A172 (cell line): ENCODE data around the gene GPBP1L1. TPM values are rescaled to one million over a fixed set of nuclear protein-coding genes. Genes with fewer than 3 reads are reported as not detected.
"Not testable (repeated sequence)": the region's sequence is repeated elsewhere in the genome, so short reads cannot be mapped to it uniquely, and the experiment has no call there.

Source experiments
- DNase-seq: peaks from one replicate; pipeline ENCODE4 v3.0.0-alpha.2; 2015; ENCODE audit warnings: low spot score
- total RNA-seq: library from RNA; depleted of rRNA; stranded (reverse); fragments of >200 nt; shearing (Covaris generic); gene quantifications from 2 replicates; pipeline ENCODE4 v1.2.3, GENCODE V29; 2014

The GPBP1L1 gene
- total RNA-seq, 1 experiment from 2014 or later: 64.5 TPM

GRCh38 chr1:45682942-45683341 lies 3.4 kb downstream of the GPBP1L1 start:
- no peak for DNase-seq

- DNase-seq: no peak
These were observed 7.2 kb downstream of the GPBP1L1 start for GRCh38 chr1:45679123-45679522.

GRCh38 chr1:45678489-45678888 lies 7.8 kb downstream of the GPBP1L1 start:
- DNase-seq: no peak

- no peak for DNase-seq
These were observed 8.5 kb downstream of the GPBP1L1 start for GRCh38 chr1:45677751-45678245.

GRCh38 chr1:45676553-45676952 lies 9.8 kb downstream of the GPBP1L1 start:
- DNase-seq: not testable (repeated sequence)

GRCh38 chr1:45674478-45674877 lies 11.9 kb downstream of the GPBP1L1 start:
- DNase-seq: no peak

- no peak for DNase-seq
These were observed 12.4 kb downstream of the GPBP1L1 start for GRCh38 chr1:45673956-45674355.

GRCh38 chr1:45669859-45670655 lies 16.3 kb downstream of the GPBP1L1 start:
- DNase-seq: no peak

- no peak for DNase-seq
These were observed 17.0 kb downstream of the GPBP1L1 start for GRCh38 chr1:45669379-45669778.

- DNase-seq: no peak
These were observed 17.8 kb downstream of the GPBP1L1 start for GRCh38 chr1:45668526-45668925.

GRCh38 chr1:45667321-45668111 lies 18.8 kb downstream of the GPBP1L1 start:
- no peak for DNase-seq

- no peak for DNase-seq
These were observed 19.5 kb downstream of the GPBP1L1 start for GRCh38 chr1:45666836-45667235.

GRCh38 chr1:45660336-45660735 lies 26.0 kb downstream of the GPBP1L1 start:
- no peak for DNase-seq

GRCh38 chr1:45659222-45659621 lies 27.1 kb downstream of the GPBP1L1 start:
- DNase-seq: no peak

- DNase-seq: no peak
These were observed 28.2 kb downstream of the GPBP1L1 start for GRCh38 chr1:45658171-45658570.

- no peak for DNase-seq
These were observed 29.6 kb downstream of the GPBP1L1 start for GRCh38 chr1:45656573-45657226.

GRCh38 chr1:45654540-45655280 lies 31.6 kb downstream of the GPBP1L1 start:
- DNase-seq: no peak

- no peak for DNase-seq
These were observed 38.9 kb downstream of the GPBP1L1 start for GRCh38 chr1:45647248-45648021.

GRCh38 chr1:45644661-45645060 lies 41.7 kb downstream of the GPBP1L1 start:
- no peak for DNase-seq

- DNase-seq: no peak
These were observed 42.4 kb downstream of the GPBP1L1 start for GRCh38 chr1:45643978-45644377.

- no peak for DNase-seq
These were observed 43.0 kb downstream of the GPBP1L1 start for GRCh38 chr1:45643321-45643720.
